ENCODE data around the gene PDF. TPM values are rescaled to one million over a fixed set of nuclear protein-coding genes. Genes with fewer than 3 reads are reported as not detected.
"Not testable (repeated sequence)": the region's sequence is repeated elsewhere in the genome, so short reads cannot be mapped to it uniquely, and the experiment has no call there.

The PDF gene
- 12.9 and 13.0 TPM in 2 replicates for total RNA-seq

GRCh38 chr16:69330286-69331109 is at the start of gene PDF:
PDF (minus strand) TSS chr16:69330588; CDS start chr16:69330570, 18 bp downstream.
- intact Hi-C loops (cut with micrococcal nuclease): loop anchor here (1.0 to 2.0 kb wide), 4 partner anchors 9 to 94 kb away; partner anchors contain the start of genes COG8, CYB5B, NIP7 and VPS4A

- intact Hi-C loops (cut with micrococcal nuclease): no loop called here
These were observed 48.4 kb upstream of the PDF start for GRCh38 chr16:69378760-69379159.

- intact Hi-C loops (cut with micrococcal nuclease): no loop called here
These were observed 47.6 kb upstream of the PDF start for GRCh38 chr16:69378036-69378435.

DNA sequence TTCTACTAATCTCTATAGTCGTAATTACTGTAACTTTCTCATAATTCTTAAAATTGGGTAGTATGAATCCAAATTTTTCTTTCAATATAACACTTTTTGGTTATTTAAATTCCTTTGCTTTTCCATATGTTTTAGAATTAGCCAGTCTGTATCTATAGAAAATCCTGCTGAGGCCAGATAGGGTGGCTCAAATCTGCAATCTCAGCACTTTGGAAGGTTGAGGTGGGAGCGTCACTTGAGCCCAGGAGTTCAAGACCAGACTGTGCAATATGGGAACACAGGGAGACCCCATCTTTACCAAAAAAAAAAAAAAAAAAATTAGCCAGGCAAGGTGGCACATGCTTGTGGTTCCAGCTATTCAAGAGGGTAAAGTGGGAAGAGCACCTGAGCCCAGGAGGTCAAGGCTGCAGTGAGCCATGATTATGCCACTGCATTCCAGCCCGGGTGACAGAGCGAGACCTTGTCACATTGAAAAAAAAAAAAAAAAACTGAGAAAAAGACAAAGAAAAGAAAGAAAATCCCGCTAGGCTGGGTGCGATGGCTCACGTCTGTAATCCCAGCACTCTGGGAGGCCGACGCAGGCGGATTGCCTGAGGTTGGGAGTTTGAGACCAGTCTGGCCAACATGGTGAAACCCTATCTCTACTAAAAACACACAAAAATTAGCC is 46.1 kb upstream of the PDF start:
- intact Hi-C loops (cut with micrococcal nuclease): no loop called here

DNA sequence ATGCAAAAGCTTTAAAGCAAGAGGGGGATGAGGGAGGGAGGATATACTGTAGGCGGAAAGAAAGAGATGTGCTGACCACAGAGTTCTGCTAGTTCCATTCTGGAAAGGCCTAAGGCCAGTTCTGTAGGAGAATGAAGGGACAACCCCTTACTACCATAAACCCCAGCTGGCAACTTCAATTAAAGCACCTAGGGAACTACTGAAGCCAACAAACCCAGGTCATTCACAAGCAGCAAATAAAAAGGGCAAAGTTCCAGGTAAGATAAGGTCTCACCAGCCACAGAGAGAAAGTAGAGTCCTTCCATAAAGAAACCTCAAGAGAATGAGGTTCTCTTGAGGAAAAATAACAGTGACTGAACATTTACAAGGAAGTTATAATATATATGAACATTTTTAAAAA is 42.6 kb upstream of the PDF start:
- intact Hi-C loops (cut with micrococcal nuclease): no loop called here

DNA sequence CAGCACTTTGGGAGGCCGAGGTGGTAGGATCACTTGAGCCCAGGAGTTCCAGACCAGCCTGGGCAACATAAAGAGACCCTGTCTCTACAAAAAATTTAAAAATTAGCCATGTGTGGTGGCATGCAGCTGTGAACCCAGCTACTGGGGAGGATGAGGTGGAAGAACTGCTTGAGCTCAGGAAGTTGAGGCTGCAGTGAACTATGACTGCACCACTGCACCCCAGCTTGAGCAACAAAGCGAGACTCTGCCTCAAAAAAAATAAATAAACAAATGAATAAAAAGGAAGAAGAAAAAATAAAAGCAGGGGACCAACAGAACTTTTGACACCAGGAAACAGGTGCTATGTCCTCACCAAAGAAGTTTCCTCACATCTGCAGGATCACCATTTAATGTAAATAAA is 41.2 kb upstream of the PDF start:
- intact Hi-C loops (cut with micrococcal nuclease): no loop called here

- intact Hi-C loops (cut with micrococcal nuclease): no loop called here
These were observed 38.5 kb upstream of the PDF start for GRCh38 chr16:69368866-69369265.

- intact Hi-C loops (cut with micrococcal nuclease): no loop called here
These were observed 37.6 kb upstream of the PDF start for GRCh38 chr16:69367980-69368379.

- intact Hi-C loops (cut with micrococcal nuclease): no loop called here
These were observed 36.0 kb upstream of the PDF start for GRCh38 chr16:69366431-69366830.

DNA sequence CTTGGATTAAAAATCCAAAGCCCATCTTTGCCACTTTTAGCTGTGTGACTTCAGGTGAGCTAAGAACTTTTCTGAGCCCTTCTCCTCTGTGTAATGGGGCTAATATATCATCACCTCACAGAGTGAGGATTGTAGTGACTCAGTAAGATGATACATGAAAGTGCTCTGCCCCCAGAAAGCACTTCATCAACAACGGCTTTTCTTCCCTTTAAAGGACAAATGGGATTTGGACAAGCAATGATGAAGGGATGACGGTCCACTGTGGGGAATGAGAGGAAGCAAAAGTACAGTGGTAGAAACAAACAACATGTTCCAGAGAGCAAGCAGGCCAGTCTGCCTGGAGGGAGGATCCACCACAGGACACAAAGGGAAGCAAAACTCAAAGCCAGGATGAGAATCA is 35.5 kb upstream of the PDF start:
- intact Hi-C loops (cut with micrococcal nuclease): no loop called here

DNA sequence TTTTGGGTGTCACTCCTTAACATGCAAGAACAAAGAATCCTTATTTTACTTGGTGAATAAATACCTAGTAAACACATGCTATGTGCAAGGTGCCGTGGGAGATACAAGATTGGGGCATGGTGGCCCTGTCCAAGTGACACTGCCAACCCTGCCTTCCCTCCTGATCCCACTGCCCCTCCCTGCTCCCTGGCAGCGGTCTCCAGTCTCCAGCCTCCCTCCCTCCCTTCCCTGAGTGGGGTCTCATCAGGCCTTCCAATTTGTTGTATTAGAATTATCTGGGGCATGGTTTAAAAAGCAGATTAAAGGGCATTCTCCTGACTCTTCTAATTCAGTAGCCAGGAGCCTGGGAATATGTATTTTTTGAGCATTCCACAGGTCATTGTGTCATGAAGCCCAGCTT is 33.7 kb upstream of the PDF start:
- intact Hi-C loops (cut with micrococcal nuclease): no loop called here

DNA sequence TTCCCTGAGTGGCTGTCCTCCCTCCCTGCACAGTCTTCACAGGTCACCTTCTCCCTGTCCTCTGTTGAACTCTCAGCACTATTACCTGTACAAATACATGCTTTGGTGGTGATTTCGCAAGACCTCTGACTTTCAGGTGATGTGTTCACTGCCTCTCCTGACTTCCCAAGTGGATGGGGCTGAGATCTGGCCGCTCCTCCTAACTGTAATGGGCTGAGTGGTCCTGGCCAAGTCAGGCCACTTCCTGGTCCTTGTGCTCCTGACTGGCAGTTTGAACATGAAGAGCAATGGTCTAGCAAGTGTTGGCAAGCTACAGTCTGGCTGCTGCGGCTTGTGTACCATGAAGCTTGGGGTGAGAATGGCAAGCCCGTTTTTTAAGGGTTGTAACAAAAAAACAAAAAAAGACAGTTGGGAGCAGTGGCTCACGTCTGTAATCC is 32.9 kb upstream of the PDF start:
- intact Hi-C loops (cut with micrococcal nuclease): no loop called here

DNA sequence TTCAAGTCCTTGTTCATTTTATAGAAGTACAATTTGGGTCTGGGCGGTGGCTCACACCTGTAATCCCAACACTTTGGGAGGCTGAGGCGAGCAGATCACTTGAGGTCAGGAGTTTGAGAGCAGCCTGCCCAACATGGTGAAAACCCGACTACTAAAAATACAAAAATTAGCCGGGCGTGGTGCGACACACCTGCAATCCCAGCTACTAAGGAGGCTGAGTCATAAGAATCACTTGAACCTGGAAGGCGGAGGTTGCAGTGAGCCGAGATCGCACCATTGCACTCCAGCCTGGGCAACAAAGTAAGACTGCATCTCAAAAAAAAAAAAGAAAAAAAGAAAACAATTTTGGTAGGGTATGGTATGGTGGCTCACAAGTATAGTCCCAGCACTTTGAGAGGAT is 29.7 kb upstream of the PDF start:
- intact Hi-C loops (cut with micrococcal nuclease): not testable (repeated sequence)

GRCh38 chr16:69351309-69352027 is 21.1 kb upstream of the PDF start, which contains the start of gene TMED6:
TMED6 (minus strand) TSS chr16:69351786; CDS start chr16:69351753, 33 bp downstream.
- intact Hi-C loops (cut with micrococcal nuclease): no loop called here

DNA sequence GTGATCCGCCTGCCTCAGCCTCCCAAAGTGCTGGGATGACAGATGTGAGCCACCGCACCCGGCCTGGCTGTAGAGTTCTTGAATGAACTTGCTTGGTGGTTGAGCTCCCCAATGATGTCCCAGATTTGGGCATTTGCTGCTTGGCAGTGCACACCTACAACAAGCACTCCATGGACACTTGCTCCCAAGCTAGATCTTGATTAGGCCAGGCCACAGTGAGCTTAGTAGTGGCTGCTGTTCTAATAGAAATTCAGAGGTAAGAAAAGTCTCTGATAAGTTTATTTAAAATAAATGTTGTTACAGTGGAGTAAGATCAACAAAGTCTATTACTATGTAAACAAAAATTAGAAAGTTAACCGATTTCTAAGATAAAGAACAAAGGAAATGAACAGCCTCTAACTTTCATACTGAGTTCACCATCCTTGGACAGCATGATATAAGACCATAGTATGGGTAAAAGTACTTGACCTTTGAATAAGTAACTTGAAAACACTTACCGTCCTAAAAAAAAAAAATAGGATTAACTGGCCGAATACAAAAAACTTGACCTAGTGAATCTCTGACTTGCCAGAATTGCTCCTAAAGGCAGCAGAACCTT is 20.2 kb upstream of the PDF start:
- intact Hi-C loops (cut with micrococcal nuclease): no loop called here

- intact Hi-C loops (cut with micrococcal nuclease): no loop called here
These were observed 19.1 kb upstream of the PDF start for GRCh38 chr16:69349536-69349935.

DNA sequence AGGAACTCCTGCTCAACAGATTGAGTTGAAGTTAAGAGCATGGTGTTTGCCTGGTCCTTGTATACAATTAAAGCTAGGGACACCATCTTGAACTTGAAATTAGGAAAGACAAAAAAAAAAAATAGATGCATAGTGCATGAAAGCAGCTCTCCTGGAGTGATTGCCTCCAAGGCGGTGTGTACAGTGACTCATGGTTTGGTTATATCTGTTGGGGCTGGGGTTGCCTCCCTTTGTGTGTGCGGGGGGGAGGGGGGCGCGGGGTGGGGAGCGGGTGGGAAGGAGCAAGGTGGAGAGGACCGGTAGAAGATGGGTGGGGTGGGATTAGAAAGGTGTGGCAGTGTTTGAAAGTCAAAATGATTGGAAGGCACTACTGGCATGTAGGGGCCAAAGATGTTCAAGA is 17.8 kb upstream of the PDF start:
- intact Hi-C loops (cut with micrococcal nuclease): no loop called here

DNA sequence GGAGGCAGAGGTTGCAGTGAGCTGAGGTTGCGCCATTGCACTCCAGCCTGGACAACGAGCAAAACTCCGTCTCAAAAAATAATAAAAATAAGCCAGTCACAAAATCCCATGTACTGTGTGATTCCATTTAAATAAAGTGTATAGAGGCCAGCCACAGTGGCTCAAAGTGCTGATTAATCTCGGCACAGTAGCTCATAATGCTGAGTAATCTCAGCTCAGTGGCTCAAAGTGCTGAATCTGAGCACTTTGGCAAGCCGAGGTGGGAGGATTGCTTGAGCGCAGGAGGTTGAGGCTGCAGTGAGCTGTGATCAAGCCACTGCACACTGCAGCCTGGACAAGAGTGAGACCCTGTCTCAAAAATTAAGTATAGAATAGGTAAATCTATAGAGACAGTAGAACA is 16.3 kb upstream of the PDF start:
- intact Hi-C loops (cut with micrococcal nuclease): no loop called here

DNA sequence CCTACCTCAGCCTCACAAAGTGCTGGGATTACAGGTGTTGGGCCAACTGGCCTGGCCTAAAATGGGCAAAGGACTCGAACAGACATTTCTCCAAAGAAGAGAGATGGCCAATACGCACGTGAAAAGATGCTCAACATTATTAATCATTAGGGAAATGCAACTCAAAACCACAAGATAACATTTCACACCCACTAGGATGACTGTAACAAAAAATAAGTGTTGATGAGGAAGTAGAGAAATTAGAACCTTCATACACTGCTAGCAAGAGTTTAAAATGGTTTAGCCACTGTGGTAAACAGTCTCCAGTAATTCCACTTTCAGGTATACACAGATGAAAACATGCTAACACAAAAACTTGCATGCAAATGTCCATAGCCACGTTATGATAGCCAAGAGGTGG is 15.5 kb upstream of the PDF start:
- intact Hi-C loops (cut with micrococcal nuclease): no loop called here

GRCh38 chr16:69344171-69344570 is 13.8 kb upstream of the PDF start:
- intact Hi-C loops (cut with micrococcal nuclease): no loop called here

DNA sequence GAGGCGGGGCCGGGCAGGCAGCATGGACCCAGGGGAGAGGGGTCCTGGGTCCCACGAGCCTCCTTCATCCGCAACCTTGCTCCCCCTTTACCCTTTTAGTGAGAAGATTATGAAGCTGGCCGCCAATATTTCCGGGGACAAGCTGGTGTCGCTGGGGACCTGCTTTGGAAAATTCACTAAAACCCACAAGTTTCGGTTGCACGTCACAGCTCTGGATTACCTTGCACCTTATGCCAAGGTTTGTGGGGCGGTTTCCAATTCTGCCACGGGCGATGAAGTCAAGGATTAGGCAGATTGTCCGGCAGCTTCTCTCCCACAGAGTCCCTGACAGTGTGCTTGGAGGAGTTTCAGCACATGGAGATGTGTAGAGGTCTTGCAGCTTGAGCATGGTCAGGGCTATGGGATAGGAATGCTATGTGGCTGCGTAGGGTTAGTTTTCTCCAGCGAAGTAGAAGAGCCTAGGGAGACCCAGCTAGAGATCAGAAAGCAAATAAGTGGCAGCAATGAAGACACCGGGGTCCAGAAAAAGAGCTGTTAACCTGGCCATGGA is 9.8 kb upstream of the PDF start:
- intact Hi-C loops (cut with micrococcal nuclease): no loop called here
